Sigmoid colon (tissue), 7 donors: ENCODE data around the gene TMUB2. TPM values are rescaled to one million over a fixed set of nuclear protein-coding genes. Genes with fewer than 3 reads are reported as not detected.

Experiments used
- DNase-seq: peaks from one replicate; pipeline ENCODE4 v3.0.0-alpha.2; 2019
- H3K27ac ChIP-seq, 4 donors: fragments of 200-600 bp; sonication (generic); one replicate each; pipeline ENCODE4 v1.5.1; 2016 to 2019; ENCODE audit warnings: mild to moderate bottlenecking in 1 of 4
- H3K27me3 ChIP-seq, 3 donors: fragments of 200-600 bp; sonication (generic); one replicate each; pipeline ENCODE4 v1.5.1; 2019; ENCODE audit warnings: mild to moderate bottlenecking in 1 of 3
- H3K36me3 ChIP-seq, 4 donors: fragments of 200-600 bp; sonication (generic); one replicate each; pipeline ENCODE4 v1.5.1; 2016 to 2019
- H3K4me1 ChIP-seq, 4 donors: fragments of 200-600 bp; sonication (generic); one replicate each; pipeline ENCODE4 v1.5.1; 2017 to 2019
- H3K4me3 ChIP-seq, 4 donors: fragments of 200-600 bp; sonication (generic); one replicate each; pipeline ENCODE4 v1.5.1; 2017 to 2019; ENCODE audit warnings: mild to moderate bottlenecking in 2 of 4, moderate library complexity in 1 of 4
- H3K9me3 ChIP-seq, 4 donors: fragments of 200-600 bp in 3 of 4; sonication (generic) in 3 of 4; one replicate each; pipeline versions ENCODE4 v1.5.1 to v1.6.1; 2013 to 2019
- CTCF ChIP-seq, 4 experiments: fragments of 450-650 bp in 3 of 4; fragments of 200-600 bp in 1 of 4; IDR thresholded peaks; one replicate each; pipeline ENCODE4 v1.5.1; 2016 to 2019; ENCODE audit warnings: antibody characterized with exemption in 4 of 4, mild to moderate bottlenecking in 3 of 4, moderate library complexity in 2 of 4
- EP300 ChIP-seq, 4 donors: sonication (generic); formaldehyde crosslinking; IDR thresholded peaks; one replicate each; pipeline ENCODE4 v1.6.1; 2017; ENCODE audit warnings: antibody characterized with exemption in 4 of 4
- POLR2A ChIP-seq, 2 donors: fragments of 450-650 bp; IDR thresholded peaks; one replicate each; pipeline ENCODE4 v1.6.1; 2016; ENCODE audit warnings: antibody characterized with exemption in 2 of 2, mild to moderate bottlenecking in 2 of 2, moderate library complexity in 2 of 2
- POLR2AphosphoS5 ChIP-seq, 4 donors: sonication (generic); formaldehyde crosslinking; IDR thresholded peaks; one replicate each; pipeline ENCODE4 v1.6.1; 2017; ENCODE audit warnings: antibody characterized with exemption in 4 of 4
- WGBS, 2 donors: extraction: QIAGEN DNeasy Blood & Tissue Kit; methylation state at CpG; one replicate each; pipeline ENCODE4 v1.1.7; 2013; 5-methylcytosine and 5-hydroxymethylcytosine counted together
- intact Hi-C: fragments of 100-400 bp; cut with DNase I; formaldehyde crosslinking; loops from one replicate; pipeline ENCODE4 v1.15.1; 2023
- polyA plus RNA-seq, 3 donors: library from polyadenylated mRNA; stranded (reverse); fragments of 200-250 nt; gene quantifications; one replicate each; pipeline ENCODE4 v1.2.3, GENCODE V29; 2013
- total RNA-seq, 4 donors: library from RNA; depleted of rRNA; stranded (reverse); fragments of >200 nt; gene quantifications; one replicate each; pipeline ENCODE4 v1.1.0, GENCODE V29; 2016
- donor health status: healthy with polysubstance abuse.
- donor health status: Bipolar disorder and iron deficiency.
- donor health status: healthy.

Gene TMUB2
- total and polyA plus RNA-seq, 7 donors: 19.0 to 41.3 (median 28.8) TPM

DNA sequence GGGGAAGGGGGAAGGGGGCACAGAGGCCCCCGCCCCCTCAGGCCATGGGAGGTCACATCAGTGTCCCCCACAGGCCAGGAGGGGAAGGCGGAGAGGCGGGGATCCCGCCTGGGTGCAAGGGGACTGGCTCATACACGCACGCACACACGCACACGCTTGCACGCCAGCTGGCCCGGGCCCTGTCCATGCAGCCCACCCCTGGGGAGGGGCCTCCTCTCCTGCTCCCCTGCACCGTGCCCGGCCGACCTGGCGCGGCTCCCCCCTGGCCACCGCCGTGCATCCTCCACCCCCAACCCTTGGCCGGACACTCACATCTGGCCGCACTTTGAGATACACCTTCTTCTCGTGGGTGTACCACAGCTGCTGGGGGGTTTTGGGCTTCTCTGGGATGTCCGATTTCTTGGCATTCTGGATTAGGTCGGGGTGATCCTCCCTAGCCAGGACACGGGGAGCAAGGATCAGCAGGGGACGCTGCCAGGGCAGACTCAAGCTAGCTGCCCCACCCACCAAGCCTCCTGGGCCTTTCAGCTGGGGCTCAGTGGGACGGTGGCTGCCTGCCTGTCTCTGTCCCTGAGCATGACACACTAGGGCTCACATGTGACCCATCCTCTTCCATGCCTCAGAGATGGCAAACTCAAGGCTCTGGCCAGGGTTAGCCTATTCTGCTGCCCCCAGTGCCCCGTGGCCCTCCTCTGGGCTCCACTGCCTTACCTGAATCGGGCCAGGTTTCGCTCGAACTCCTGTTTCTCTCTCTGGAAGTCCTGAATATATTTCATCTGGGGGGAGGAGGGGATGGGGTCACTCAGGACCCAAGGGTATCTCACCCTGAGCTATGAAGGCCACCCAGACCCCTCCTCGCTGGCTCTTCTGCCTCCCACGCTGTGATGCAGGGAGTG, 26.0 kb downstream of the TMUB2 start:
- TF ChIP-seq POLR2AphosphoS5 (IDR thresholded peaks at IDR 0.05) (no peak), POLR2A (IDR thresholded peaks at IDR 0.05) (no peak), CTCF (IDR thresholded peaks at IDR 0.05) (no peak), EP300 (IDR thresholded peaks at IDR 0.05) (no peak)

DNA sequence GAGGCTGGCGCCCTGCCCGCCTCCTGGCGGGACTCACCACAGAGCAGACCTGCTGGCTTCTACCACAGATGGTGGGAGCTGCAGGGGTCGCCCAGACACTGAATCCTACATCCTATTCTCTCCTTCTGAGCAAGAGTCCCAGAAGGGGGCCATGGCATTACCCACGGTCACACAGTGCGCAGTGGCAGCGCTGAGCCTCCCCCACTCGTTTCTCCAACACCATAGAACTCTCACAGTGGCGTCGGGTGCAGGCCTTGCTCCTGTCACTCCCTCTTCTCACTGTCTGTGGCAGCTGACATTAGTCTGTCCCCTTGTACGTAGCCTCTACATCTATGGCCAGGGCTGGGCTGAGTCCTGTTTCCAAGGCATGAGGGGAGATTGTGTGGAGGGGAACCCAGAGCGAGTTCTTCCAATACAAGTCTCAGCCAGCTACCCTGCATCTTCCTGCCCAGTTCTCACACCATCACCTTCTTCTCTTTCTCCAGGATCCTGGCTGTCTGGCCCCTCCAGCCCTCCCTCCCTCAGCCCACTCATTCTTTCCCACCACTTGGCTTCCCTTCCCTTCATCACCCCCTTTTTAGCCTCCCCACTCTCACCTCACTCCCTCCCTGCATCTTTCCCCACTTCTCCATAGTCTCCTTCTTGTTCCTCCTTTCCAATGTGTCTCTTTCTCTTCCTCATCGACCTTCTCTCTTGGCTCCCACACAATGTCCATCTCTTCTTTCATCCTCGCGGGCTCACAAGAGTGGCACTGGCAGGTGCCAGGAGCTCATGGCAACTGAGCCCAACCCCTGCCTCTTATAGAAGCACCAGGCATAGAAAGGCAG, 26.8 kb downstream of the TMUB2 start:
- no peak overlapping the region for H3K4me3 ChIP-seq
- no peak for DNase-seq
- TF ChIP-seq POLR2AphosphoS5 (IDR thresholded peaks at IDR 0.05): no peak
- TF ChIP-seq EP300 (IDR thresholded peaks at IDR 0.05): no peak
- TF ChIP-seq POLR2A (IDR thresholded peaks at IDR 0.05): no peak
- no peak for TF ChIP-seq CTCF (IDR thresholded peaks at IDR 0.05)
- 89 to 90% methylated on average over 15 of the region's 15 CpGs for WGBS, 2 donors
- no peaks in the 10 kb centered on the region for H3K27me3 ChIP-seq
- no peak overlapping the region for H3K27ac ChIP-seq
- intact Hi-C loops: loop anchor here (5.0 to 10.0 kb wide), 2 partner anchors 134 to 291 kb away; partner anchors contain the start of genes GPATCH8 and GRN
- H3K9me3 ChIP-seq: no peaks in the 10 kb centered on the region
- H3K36me3 ChIP-seq: peaks cover 27 to 69% (median 49%) of the 10 kb centered on the region in 4 donors
- peaks cover 0 to 60% (median 34%) of the 10 kb centered on the region in 4 donors for H3K4me1 ChIP-seq

More for the DNA sequence above, 26.0 kb downstream of the TMUB2 start:
- no peak for DNase-seq
- Histone ChIP-seq H3K4me3 (no peak overlapping the region), H3K27me3 (no peaks in the 10 kb centered on the region), H3K36me3 (peaks cover 32 to 77% (median 54%) of the 10 kb centered on the region in 4 donors), H3K27ac (no peak overlapping the region), H3K4me1 (peaks cover 0 to 54% (median 29%) of the 10 kb centered on the region in 4 donors), H3K9me3 (no peaks in the 10 kb centered on the region)
- 82 to 84% methylated on average over 31 of the region's 31 CpGs for WGBS, 2 donors
- intact Hi-C loops: loop anchor here (5.0 to 10.0 kb wide), 2 partner anchors 135 to 292 kb away; partner anchors contain the start of genes GPATCH8 and GRN

DNA sequence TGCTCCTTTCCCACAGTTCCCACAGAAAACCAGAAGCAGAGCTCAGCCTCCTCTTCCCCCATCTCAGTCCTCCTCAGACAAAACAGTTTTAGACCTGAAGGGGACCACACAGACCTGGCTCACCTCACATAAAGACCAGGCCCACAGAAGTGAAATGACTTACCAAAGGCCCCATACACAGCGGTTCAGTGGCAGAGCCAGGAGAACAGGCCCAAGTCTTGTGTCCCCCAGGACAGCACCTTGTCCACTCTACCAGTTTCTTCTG, 27.4 kb downstream of the TMUB2 start:
- no peak overlapping the region for H3K4me3 ChIP-seq
- intact Hi-C loops: loop anchor here (5.0 to 10.0 kb wide), 2 partner anchors 133 to 291 kb away; partner anchors contain the start of genes GPATCH8 and GRN
- no peaks in the 10 kb centered on the region for H3K9me3 ChIP-seq
- no peaks in the 10 kb centered on the region for H3K27me3 ChIP-seq
- WGBS, 2 donors: 93 to 98% methylated on average over 1 of the region's 1 CpG
- DNase-seq: no peak
- no peak overlapping the region for H3K27ac ChIP-seq
- peaks cover 0 to 60% (median 34%) of the 10 kb centered on the region in 4 donors for H3K4me1 ChIP-seq
- TF ChIP-seq CTCF (IDR thresholded peaks at IDR 0.05): no peak
- TF ChIP-seq POLR2A (IDR thresholded peaks at IDR 0.05): no peak
- no peak for TF ChIP-seq POLR2AphosphoS5 (IDR thresholded peaks at IDR 0.05)
- TF ChIP-seq EP300 (IDR thresholded peaks at IDR 0.05): no peak
- peaks cover 25 to 63% (median 44%) of the 10 kb centered on the region in 4 donors for H3K36me3 ChIP-seq

DNA sequence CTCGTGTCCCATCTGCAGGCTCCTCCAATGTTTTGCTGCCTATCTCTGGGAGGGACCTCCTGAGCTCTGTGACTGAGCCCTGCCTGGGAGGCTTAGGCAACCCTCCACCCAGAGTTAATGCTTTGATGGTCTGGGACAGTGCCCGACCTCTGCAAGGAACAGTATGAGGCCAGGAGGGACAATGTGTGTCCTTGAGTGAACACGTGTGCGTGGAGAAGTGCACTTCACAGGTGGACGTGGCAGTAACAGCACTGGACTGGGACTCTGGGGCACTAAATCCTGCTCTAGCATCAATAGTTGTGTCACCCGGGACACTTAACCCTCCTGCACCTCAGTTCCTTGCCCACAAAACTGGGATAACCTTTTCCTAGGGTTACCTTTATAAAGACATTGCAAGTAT, 28.1 kb downstream of the TMUB2 start:
- 87 to 93% methylated on average over 6 of the region's 6 CpGs for WGBS, 2 donors
- Histone ChIP-seq H3K27ac (no peak overlapping the region), H3K36me3 (peaks cover 25 to 56% (median 37%) of the 10 kb centered on the region in 4 donors), H3K4me1 (peaks cover 0 to 58% (median 32%) of the 10 kb centered on the region in 4 donors), H3K9me3 (no peaks in the 10 kb centered on the region), H3K4me3 (no peak overlapping the region), H3K27me3 (no peaks in the 10 kb centered on the region)
- DNase-seq: no peak
- intact Hi-C loops: loop anchor here (5.0 to 10.0 kb wide), 3 partner anchors 73 to 290 kb away; partner anchors contain the start of genes GPATCH8, GRN and HROB
- TF ChIP-seq CTCF (IDR thresholded peaks at IDR 0.05) (no peak), POLR2AphosphoS5 (IDR thresholded peaks at IDR 0.05) (no peak), POLR2A (IDR thresholded peaks at IDR 0.05) (no peak), EP300 (IDR thresholded peaks at IDR 0.05) (no peak)
